HL-60/S4 treated with retinoic acid at 250 ng/mL for 4 days and 3 days (cell line): ENCODE measurements around the gene JPH3.

Experiments
- in situ Hi-C: fragments of 300-500 bp; cut with MboI; formaldehyde crosslinking; loops from 2 replicates; pipeline ENCODE4 v1.7.0; 2022; ENCODE audit warnings: low sequenced_read_pairs

The JPH3 gene

GRCh38 chr16:87647431-87648185 is 45.3 kb downstream of the JPH3 start:
- in situ Hi-C loops, result loop anchor here (25.0 kb wide), 1 partner anchor 1085 kb away; the partner anchor contains the start of genes FOXC2 and MTHFSD

GRCh38 chr16:87648236-87648635 is 45.9 kb downstream of the JPH3 start:
- in situ Hi-C loops, result loop anchor here (25.0 kb wide), 1 partner anchor 1086 kb away; the partner anchor contains the start of genes FOXC2 and MTHFSD

DNA sequence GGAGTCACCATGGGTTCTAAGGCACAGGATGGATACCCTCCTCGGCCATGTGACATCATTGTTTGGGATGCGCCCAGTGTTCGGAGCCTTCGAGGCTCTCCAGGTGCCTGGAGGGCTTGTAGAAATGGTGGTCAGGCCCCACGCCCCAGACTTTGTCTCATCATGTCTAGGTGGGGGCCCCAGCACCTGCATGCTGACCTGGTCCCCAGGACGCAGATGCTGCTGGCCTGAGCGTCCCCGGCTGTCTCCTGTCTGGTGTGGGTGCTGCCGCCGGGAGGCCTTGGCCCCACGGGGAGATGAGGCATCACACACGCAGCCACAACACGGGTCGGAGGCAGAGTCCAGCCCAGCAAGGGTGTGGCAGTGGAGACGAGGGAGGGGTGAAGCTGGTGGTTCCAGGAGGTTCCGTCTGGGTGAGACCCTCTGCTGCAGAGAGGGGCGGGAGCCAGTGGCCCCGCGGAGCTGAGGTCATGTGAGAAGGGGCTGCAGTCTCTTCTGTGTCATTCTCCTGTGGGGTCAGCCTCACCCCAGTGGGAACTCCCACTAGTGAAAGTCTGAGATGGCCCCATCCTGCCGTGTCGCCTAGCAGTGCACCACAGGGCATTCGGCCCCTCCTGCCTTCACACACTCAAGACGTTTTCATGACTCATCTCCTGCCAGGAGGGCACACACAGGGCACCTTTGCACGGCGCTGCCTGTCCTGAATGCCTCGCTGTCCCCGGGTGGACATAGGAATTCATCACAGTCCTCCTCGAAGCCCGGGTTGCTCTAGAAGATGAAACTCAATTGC is 46.6 kb downstream of the JPH3 start:
- in situ Hi-C loops, result loop anchor here (25.0 kb wide), 1 partner anchor 1087 kb away; the partner anchor contains the start of genes FOXC2 and MTHFSD

GRCh38 chr16:87652386-87652785 is 50.1 kb downstream of the JPH3 start:
- in situ Hi-C loops, result no loop called here

DNA sequence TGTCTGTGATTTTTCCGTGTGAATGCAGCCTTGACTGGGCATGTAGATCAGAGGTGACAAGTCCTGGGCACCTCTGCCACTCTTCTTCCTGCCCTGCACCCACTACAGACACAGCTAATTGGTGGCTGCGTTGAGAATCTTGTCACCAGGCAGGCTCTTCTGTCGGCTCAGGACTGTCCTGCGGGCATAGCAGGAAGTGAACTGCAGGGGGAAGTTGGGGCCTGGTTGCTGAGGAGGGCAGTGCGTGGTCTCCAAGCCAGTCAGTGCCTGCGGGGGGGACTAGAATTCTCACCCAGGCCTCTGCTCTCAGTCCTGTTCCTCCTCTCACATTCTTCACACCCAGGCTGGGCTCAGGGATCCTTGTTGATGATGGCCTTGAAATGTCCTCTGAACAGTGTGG is 50.5 kb downstream of the JPH3 start:
- in situ Hi-C loops, result no loop called here

DNA sequence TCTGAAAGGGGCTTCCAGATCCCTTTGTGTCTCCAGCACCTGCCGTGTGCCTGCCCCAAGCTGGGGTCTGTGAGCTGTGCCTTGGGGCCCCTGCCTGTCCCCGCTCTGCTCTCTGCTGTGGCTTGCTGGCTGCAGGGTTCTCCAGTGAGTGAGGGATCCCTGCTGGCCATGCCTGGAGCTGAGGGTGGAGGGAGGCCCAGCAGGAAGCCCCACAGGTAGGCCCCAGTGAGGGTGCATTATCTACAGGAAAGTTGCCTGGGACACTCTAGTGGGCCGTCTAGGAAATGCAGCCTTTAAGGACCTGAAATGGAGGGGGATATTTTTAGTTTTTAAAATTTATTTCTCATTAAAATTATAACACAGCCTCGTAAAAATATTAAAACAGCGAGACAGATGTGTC is 50.9 kb downstream of the JPH3 start:
- in situ Hi-C loops, result no loop called here

DNA sequence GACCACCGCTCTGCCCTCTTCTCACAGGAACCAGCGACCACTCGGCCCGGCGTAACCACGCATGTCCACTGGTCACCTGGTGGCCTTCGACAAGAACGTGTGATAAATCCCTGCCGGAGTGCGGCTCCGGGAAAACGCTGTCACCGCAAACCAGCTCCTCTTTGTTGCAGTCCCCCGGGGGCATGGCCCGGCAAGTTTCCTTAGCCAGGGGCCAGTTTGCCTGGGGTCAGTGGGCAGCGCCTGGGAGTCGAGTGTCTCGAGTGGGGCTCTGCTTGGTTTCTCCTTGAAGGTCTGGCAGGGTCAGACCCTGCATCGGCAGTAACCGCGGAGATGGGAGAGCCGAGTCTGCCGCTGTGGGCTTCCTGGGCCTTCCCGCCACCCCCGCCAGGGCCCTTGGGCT is 52.5 kb downstream of the JPH3 start:
- in situ Hi-C loops, result no loop called here

- in situ Hi-C loops, result no loop called here
Observed at GRCh38 chr16:87656328-87656727, 54.0 kb downstream of the JPH3 start.

DNA sequence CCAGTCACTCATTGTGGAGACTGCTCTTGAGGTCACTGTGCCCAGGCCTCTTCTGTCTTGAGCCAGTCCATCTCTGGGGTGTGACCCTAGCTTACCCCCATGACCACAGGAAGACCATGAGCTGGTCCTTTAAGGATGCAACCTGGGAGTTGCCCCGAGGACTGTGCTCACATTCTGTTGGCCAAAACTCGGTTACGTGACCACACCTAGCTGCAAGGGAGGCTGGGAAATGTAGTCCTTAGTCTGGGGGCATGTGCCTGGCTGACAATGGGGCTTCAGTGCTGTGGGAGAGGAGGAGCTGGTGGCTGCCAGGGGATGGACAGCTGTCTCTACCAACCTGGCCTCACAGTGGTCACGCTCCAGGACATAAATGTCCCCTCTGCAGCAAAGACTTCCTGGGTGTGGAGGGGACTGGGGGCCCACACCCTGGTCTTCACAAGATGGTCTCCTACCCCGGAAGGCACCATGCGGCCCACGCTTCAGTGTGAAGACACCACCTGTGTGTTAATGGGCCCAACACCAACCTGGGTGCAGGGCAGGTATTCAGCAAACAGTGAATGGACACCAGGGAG is 55.4 kb downstream of the JPH3 start:
- in situ Hi-C loops, result no loop called here

- in situ Hi-C loops, result no loop called here
Observed at GRCh38 chr16:87658564-87659225, 56.4 kb downstream of the JPH3 start.

DNA sequence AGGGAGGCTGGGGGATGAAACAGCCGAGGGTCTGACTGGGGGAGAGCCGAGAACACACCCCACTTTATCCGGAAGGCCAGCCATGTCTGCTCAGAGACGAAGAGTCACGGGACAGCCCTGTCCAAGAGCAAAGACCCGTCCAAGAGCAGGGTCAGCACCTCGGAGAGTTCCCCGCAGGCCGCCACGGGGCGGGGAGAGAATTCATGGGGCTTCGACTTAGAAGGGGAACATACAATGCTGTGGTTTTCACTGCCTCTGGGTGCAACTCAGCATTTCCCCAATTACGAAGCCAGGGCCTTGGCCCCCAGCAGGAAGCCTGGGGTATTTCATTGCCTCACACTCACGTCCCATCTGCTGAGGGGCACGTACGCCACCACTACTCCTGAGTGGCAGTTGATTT is 59.3 kb downstream of the JPH3 start:
- in situ Hi-C loops, result no loop called here

- in situ Hi-C loops, result no loop called here
Observed at GRCh38 chr16:87662254-87663204, 60.2 kb downstream of the JPH3 start.

DNA sequence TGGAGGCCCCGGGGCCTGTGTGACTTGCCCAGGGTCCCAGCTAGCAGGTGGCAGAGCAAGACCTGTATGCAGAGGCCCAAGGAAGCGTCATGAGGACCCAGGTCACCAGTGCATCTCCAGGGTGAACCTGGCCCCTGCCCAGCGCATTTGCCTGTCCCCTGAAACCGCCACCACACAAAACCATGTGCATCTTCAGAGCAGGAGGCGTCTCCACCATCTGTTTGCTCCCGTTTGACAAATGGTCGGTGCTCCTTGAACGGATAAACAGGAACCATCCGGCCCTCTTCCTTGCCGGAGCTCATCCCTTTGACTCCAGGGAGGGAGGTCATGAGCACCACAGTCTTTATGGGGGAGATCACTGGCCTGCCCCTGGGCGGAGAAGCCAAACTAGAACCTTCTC is 62.5 kb downstream of the JPH3 start:
- in situ Hi-C loops, result no loop called here

DNA sequence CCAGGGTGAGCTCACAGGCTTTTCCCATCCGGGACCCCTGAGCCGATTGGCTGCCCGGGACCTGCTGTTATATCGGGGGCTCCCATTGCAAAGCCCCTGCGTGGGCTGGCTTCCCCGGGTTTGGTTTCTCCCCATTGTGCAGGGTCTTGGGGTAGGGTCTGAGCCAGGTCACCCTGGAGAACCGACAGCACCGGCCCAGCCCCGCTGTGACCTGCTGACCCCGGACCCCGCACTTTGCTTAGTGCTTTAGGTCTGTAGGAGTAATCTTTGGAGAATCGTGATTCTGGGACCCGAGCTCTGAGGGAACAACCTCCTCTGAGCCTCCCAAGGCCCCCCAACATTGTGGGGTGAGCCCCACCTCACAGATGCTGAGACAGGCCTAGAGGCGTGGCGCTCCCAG is 62.9 kb downstream of the JPH3 start:
- in situ Hi-C loops, result no loop called here

DNA sequence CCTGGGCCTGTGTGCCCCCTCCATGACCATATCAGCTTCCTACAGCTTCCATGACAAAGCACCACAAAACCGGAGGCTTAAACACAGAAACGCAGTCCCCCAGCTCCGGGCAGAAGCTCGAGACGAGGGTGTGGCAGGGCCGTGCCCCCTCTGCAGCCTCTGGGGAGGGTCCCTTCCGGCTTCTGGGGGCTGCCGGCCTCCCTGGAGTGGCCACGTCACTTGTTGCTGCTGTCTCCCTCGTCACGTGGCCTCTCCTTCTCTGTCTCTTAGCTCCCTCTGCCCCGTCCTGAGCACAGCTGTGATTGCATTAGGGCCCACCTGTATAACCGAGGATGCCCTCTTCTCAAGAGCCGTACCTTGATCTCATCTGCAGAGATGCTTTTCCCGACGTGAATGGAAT is 64.6 kb downstream of the JPH3 start:
- in situ Hi-C loops, result no loop called here

DNA sequence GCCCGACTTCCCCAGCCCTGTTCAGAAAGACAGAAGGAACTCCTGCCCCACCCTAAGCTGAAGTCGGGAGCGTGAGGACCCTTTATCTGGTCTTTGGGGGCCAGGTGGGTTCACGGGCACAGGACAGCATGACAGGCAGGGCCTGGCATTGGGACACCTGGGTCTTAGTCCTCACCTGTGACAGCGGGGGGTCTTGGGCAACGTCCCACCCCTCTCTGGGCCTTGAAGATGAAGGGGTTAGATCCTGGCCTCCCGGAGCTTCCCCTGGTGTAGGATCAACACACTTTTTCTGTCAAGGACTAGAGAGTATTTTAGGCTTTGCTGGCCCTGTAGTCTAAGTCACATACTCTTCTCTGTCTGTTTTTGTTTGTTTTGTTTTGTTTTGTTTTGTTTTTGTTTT is 65.1 kb downstream of the JPH3 start:
- in situ Hi-C loops, result no loop called here

DNA sequence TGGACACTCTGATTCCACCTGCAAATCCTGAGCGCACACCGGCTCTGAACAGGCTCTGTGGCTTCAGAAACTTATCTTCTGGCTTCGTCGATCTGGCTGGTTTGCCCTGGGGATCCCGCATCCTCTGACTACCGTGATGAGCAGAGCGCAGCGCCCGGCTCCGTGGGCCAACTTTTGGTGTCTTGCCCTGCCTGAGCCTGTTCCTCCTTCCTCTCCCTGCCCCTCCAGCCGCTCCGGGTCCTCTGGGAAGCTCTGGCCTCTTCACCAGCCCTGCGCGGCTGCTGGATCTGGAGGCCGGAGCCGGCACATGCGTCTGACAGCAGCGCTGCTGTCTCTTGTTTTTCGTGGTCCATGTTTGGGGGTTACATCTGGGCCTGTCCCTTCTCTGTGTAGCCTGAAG is 65.6 kb downstream of the JPH3 start:
- in situ Hi-C loops, result no loop called here

DNA sequence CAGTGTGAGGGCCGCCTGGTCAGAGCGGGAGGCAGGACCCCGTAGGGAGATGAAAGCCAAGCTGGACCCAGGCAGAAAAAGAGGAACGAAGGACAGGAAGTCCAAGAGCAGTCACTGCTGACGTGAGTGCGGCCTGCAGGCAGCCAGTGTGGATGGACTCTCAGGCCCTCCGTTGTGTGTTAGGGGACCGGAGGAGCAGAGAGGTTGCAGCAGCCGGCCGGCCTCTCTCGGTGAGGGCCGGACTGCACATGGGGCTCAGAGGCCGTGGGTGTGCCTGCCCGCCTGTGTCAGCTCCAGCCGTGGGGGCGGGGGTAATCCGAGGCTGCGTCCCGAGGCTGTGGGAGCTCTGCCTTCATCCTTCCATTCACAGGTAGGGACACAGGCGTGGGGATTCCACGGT is 67.4 kb downstream of the JPH3 start:
- in situ Hi-C loops, result no loop called here

GRCh38 chr16:87671221-87671620 is 68.9 kb downstream of the JPH3 start:
- in situ Hi-C loops, result no loop called here

DNA sequence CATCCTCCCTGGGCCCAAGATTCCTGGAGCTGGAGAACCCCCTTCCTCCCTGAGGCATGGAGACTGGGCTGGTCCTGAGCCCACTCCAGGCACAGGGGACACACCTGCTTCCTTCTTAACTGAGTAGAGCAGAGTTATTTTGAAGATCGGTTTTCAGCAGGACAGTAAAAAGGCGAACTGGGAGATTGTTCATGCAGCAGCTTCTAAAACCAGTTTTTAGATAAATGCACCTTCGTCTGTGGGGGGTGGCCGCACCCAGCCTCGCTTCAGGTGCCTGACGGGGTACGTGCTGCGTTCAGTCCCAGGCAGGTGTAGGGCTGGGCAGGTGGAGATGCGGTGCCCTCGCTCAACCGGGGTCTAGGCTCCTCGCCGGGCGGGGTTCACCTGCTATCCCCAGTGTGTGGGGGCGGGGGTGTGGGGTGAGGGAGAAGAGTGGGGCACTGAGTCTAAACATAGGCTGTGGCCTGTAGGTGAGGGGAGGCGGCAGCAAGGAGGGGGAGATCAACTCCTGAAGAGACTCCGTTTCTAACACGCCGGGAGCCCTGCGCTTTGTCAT is 69.5 kb downstream of the JPH3 start:
- in situ Hi-C loops, result no loop called here
